NT2/D1 (cell line): ENCODE data around the gene PLSCR4.

ENCODE experiments used
- SUZ12 ChIP-seq: IDR thresholded peaks from 2 replicates; pipeline ENCODE4 v1.6.1; 2011; ENCODE audit not compliant: insufficient read length, insufficient read depth; ENCODE audit errors: extremely low read depth
- YY1 ChIP-seq: IDR thresholded peaks from 2 replicates; pipeline ENCODE4 v1.6.1; 2011; ENCODE audit not compliant: insufficient read length, insufficient read depth
- ZNF274 ChIP-seq: IDR thresholded peaks from 2 replicates; pipeline ENCODE4 v1.6.1; 2011; ENCODE audit warnings: mild to moderate bottlenecking, low read depth, low read length

GRCh38 chr3:146154316-146154715 is 96.6 kb downstream of the PLSCR4 start:
- TF ChIP-seq ZNF274 (no peak), YY1 (no peak), SUZ12 (no peak)
